ENCODE results near the gene COL4A4.
"Not testable (repeated sequence)": the region's sequence is repeated elsewhere in the genome, so short reads cannot be mapped to it uniquely, and the experiment has no call there.

- TF ChIP-seq CTCF (IDR thresholded peaks at IDR 0.05; ENCODE audit: extremely low read depth in 1 of 2, insufficient read depth in 1 of 2, low read depth in 1 of 2, low read length in 2 of 2); POLR2A (IDR thresholded peaks at IDR 0.05; ENCODE audit: low read depth, low read length); POLR2AphosphoS5 (IDR thresholded peaks at IDR 0.05; ENCODE audit: insufficient read depth, low read depth, low read length); JUN (IDR thresholded peaks at IDR 0.05; ENCODE audit: borderline replicate concordance, insufficient read depth, insufficient read length, low read depth); MAX (IDR thresholded peaks at IDR 0.05; ENCODE audit: insufficient read depth, insufficient read length); EZH2 (IDR thresholded peaks at IDR 0.05; ENCODE audit: borderline replicate concordance, low read depth, low read length, severe bottlenecking); FOS (IDR thresholded peaks at IDR 0.05; ENCODE audit: borderline replicate concordance, insufficient read depth, low read length): not testable (repeated sequence)
Measured at GRCh38 chr2:227171779-227172178, 7.8 kb upstream of the COL4A4 start.
